Measurements from ENCODE around the gene RMDN2.

RMDN2 gene

DNA sequence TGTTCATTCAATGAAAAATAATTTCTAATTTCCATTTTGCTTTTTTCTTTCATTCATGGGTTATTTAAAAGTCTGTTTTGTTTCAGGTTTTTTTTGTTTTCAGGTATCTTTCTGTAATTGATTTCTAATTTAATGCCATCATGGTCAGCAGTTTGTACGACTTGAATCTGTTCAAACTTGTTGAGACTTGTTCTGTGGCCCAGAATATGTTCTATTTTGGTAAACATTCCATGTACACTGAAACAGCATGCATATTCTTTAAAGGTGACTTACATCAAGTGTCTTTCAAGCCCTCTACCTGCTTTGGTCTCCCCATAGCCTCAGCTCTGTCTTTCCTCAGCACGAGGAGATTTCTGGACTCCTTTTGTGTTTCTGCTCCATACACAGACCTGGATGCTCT is 101.8 kb downstream of the RMDN2 start:
- Histone ChIP-seq H3F3A (ENCODE audit: insufficient read depth) (no peaks in the 10 kb centered on the region), H3K36me3 (ENCODE audit: low read length) (no peaks in the 10 kb centered on the region), H3K4me3 (ENCODE audit: insufficient read depth, low read length, poor library complexity, severe bottlenecking) (no peak overlapping the region), H3K4me2 (ENCODE audit: low read depth, low read length, poor library complexity, severe bottlenecking) (no peak overlapping the region), H2AFZ (ENCODE audit: low read depth, low read length, severe bottlenecking) (no peak overlapping the region), H3K9me3 (ENCODE audit: insufficient read depth, low read length) (no peaks in the 10 kb centered on the region), H3K27me3 (ENCODE audit: low read length) (no peaks in the 10 kb centered on the region), H3K9ac (ENCODE audit: low read length) (no peak overlapping the region), H3K9me2 (replicated peaks; ENCODE audit: insufficient read depth, low read length) (no peaks in the 10 kb centered on the region), H3K79me2 (ENCODE audit: insufficient read depth, low read length) (no peaks in the 10 kb centered on the region), H3K27ac (ENCODE audit: low read depth, low read length) (no peak overlapping the region), H4K20me1 (ENCODE audit: low read depth, low read length) (no peaks in the 10 kb centered on the region)
- TF ChIP-seq EZH2phosphoT487 (conservative IDR thresholded peaks at IDR 0.05; ENCODE audit: low read length), result no peak

DNA sequence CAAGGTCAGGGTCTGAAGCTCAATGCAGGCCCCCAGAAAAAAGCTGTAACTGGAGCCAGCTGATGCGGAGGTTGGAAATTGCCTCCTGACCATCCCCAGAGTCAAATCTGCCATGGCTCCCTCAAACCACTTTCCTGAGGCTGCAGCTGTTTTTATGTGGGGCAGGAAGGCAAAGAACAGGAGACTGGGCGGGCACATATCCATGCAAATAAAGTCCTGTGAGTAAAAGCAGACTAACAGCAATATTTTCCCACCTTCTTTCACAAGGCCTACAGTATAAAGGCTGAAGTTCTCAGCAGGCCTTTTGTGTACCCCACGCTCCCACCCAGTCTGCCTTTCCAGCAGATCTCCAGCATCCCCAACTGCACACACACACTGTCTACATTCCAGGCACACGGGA is 103.7 kb downstream of the RMDN2 start:
- Histone ChIP-seq H3K9me2 (replicated peaks; ENCODE audit: insufficient read depth, low read length) (no peaks in the 10 kb centered on the region), H2AFZ (ENCODE audit: low read depth, low read length, severe bottlenecking) (no peak overlapping the region), H3K27ac (ENCODE audit: low read depth, low read length) (no peak overlapping the region), H3K36me3 (ENCODE audit: low read length) (no peaks in the 10 kb centered on the region), H3K4me2 (ENCODE audit: low read depth, low read length, poor library complexity, severe bottlenecking) (no peak overlapping the region), H3K4me3 (ENCODE audit: insufficient read depth, low read length, poor library complexity, severe bottlenecking) (no peak overlapping the region), H3K27me3 (ENCODE audit: low read length) (no peaks in the 10 kb centered on the region), H3K9me3 (ENCODE audit: insufficient read depth, low read length) (no peaks in the 10 kb centered on the region), H3F3A (ENCODE audit: insufficient read depth) (no peaks in the 10 kb centered on the region), H3K79me2 (ENCODE audit: insufficient read depth, low read length) (no peaks in the 10 kb centered on the region), H3K9ac (ENCODE audit: low read length) (no peak overlapping the region), H4K20me1 (ENCODE audit: low read depth, low read length) (no peaks in the 10 kb centered on the region)
- TF ChIP-seq EZH2phosphoT487 (conservative IDR thresholded peaks at IDR 0.05; ENCODE audit: low read length), result no peak
- TF ChIP-seq, protein P1, sequence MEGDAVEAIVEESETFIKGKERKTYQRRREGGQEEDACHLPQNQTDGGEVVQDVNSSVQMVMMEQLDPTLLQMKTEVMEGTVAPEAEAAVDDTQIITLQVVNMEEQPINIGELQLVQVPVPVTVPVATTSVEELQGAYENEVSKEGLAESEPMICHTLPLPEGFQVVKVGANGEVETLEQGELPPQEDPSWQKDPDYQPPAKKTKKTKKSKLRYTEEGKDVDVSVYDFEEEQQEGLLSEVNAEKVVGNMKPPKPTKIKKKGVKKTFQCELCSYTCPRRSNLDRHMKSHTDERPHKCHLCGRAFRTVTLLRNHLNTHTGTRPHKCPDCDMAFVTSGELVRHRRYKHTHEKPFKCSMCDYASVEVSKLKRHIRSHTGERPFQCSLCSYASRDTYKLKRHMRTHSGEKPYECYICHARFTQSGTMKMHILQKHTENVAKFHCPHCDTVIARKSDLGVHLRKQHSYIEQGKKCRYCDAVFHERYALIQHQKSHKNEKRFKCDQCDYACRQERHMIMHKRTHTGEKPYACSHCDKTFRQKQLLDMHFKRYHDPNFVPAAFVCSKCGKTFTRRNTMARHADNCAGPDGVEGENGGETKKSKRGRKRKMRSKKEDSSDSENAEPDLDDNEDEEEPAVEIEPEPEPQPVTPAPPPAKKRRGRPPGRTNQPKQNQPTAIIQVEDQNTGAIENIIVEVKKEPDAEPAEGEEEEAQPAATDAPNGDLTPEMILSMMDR (IDR thresholded peaks at IDR 0.05; ENCODE audit: insufficient read depth, low read length, poor library complexity, severe bottlenecking), result no peak

DNA sequence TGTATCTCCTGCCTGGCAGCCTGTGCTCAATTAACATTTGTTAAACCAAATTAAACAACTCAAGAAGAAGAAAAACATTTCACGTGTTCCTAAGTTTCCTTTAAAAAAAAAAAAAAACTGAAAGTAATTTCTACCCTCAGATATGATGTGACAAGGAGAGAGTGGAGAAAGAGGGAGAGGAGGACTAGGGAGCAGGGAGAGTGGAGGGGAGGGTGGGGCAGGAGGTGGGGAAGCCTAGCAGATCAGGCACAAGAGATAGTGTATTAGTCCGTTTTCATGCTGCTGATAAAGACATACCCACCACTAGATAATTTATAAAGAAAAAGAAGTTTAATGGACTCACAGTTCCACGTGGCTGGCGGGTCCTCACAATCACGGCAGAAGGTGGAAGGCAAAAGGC is 104.4 kb downstream of the RMDN2 start:
- Histone ChIP-seq H2AFZ (ENCODE audit: low read depth, low read length, severe bottlenecking) (no peak overlapping the region), H3K9ac (ENCODE audit: low read length) (no peak overlapping the region), H3K9me3 (ENCODE audit: insufficient read depth, low read length) (no peaks in the 10 kb centered on the region), H3K4me2 (ENCODE audit: low read depth, low read length, poor library complexity, severe bottlenecking) (no peak overlapping the region), H3K36me3 (ENCODE audit: low read length) (no peaks in the 10 kb centered on the region), H3K27me3 (ENCODE audit: low read length) (no peaks in the 10 kb centered on the region), H3F3A (ENCODE audit: insufficient read depth) (no peaks in the 10 kb centered on the region), H3K27ac (ENCODE audit: low read depth, low read length) (no peak overlapping the region), H3K4me3 (ENCODE audit: insufficient read depth, low read length, poor library complexity, severe bottlenecking) (no peak overlapping the region), H3K79me2 (ENCODE audit: insufficient read depth, low read length) (no peaks in the 10 kb centered on the region), H4K20me1 (ENCODE audit: low read depth, low read length) (no peaks in the 10 kb centered on the region), H3K9me2 (replicated peaks; ENCODE audit: insufficient read depth, low read length) (no peaks in the 10 kb centered on the region)
- TF ChIP-seq EZH2phosphoT487 (conservative IDR thresholded peaks at IDR 0.05; ENCODE audit: low read length), result no peak
- TF ChIP-seq, protein P1 (IDR thresholded peaks at IDR 0.05; ENCODE audit: insufficient read depth, low read length, poor library complexity, severe bottlenecking), result no peak

DNA sequence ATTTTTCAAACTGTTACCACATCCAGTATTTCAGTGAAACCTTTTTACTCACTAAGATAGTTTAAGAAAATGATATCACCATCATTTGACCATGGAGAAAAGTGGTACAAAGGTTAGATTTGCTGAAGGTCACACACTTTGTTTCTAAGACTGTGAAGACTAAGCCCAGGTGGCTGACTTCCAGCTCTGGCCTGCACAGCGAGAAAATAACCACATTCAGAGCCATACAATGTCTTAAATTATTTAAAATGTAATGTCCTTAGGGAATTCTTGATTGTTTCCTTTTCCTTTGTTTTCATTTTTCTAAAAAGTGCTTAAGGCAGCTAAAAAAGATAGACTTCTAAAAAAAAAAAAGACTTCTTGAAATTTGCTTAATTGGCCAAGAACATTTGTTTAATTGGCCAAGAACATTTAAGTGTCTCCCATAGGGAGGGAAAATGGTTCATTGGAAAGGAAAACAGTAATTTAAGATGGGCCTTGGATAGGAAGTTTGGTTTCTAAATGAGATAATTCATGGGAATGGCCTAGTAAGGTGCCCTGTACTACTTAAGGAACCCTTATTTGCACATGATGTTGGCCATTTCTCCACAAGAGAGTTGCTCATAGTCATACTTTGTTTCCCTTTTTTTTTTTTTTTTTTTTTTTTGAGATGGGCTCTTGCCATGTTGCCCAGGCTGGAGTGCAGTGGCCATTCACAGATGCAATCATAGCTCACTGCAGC is 105.7 kb downstream of the RMDN2 start:
- no peak overlapping the region for H3K4me3 ChIP-seq (ENCODE audit: insufficient read depth, low read length, poor library complexity, severe bottlenecking)
- no peak for TF ChIP-seq EZH2phosphoT487 (conservative IDR thresholded peaks at IDR 0.05; ENCODE audit: low read length)
- TF ChIP-seq, protein P1 (IDR thresholded peaks at IDR 0.05; ENCODE audit: insufficient read depth, low read length, poor library complexity, severe bottlenecking), result no peak
- no peaks in the 10 kb centered on the region for H3K36me3 ChIP-seq (ENCODE audit: low read length)
- no peak overlapping the region for H3K9ac ChIP-seq (ENCODE audit: low read length)
- H2AFZ ChIP-seq (ENCODE audit: low read depth, low read length, severe bottlenecking), result no peak overlapping the region
- H3K79me2 ChIP-seq (ENCODE audit: insufficient read depth, low read length), result no peaks in the 10 kb centered on the region
- no peaks in the 10 kb centered on the region for H3K9me3 ChIP-seq (ENCODE audit: insufficient read depth, low read length)
- no peaks in the 10 kb centered on the region for H3F3A ChIP-seq (ENCODE audit: insufficient read depth)
- H3K27ac ChIP-seq (ENCODE audit: low read depth, low read length), result no peak overlapping the region
- H4K20me1 ChIP-seq (ENCODE audit: low read depth, low read length), result no peaks in the 10 kb centered on the region
- H3K27me3 ChIP-seq (ENCODE audit: low read length), result no peaks in the 10 kb centered on the region
- H3K9me2 ChIP-seq (replicated peaks; ENCODE audit: insufficient read depth, low read length), result no peaks in the 10 kb centered on the region
- no peak overlapping the region for H3K4me2 ChIP-seq (ENCODE audit: low read depth, low read length, poor library complexity, severe bottlenecking)
